ENCODE measurements around the gene CBFB.

- no peak for TF ChIP-seq CTCF (IDR thresholded peaks at IDR 0.05)
- TF ChIP-seq POLR2A (IDR thresholded peaks at IDR 0.05) = no peak
Observed at GRCh38 chr16:66996324-66996982, 32.5 kb upstream of the CBFB start.
